ENCODE results near the gene SLC49A4.

DNA sequence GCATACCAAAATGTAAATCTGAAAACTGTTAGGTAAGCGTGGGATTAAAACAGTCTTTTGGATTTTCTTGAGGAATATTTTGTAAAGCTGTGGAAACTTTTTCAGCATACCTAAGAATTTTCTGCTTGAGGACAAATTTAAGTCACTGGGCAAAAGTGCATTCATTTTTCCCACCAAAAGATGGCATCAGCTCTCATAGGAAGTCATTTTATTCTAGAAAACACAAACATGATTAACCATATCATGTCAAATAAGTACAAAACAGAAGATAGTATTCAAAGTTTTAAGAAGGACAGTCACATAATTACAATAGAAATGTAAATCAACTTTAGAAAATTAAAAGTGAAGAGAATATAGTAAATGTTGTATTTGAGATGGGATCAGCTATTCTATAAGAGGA lies 63.5 kb downstream of the SLC49A4 start:
- TF ChIP-seq EZH2 (IDR thresholded peaks at IDR 0.05) (no peak), POLR2AphosphoS5 (IDR thresholded peaks at IDR 0.05; ENCODE audit: borderline replicate concordance, low read depth, low read length) (no peak), FOXP2 (optimal IDR thresholded peaks at IDR 0.05; ENCODE audit: control extremely low read depth, extremely low read length, insufficient read depth) (no peak)

Measured in SK-N-MC (cell line).